ENCODE measurements around the gene FXYD5.
A peak's percentile ranks its signal among the peaks of the same experiment; 100 is the strongest.

DNA sequence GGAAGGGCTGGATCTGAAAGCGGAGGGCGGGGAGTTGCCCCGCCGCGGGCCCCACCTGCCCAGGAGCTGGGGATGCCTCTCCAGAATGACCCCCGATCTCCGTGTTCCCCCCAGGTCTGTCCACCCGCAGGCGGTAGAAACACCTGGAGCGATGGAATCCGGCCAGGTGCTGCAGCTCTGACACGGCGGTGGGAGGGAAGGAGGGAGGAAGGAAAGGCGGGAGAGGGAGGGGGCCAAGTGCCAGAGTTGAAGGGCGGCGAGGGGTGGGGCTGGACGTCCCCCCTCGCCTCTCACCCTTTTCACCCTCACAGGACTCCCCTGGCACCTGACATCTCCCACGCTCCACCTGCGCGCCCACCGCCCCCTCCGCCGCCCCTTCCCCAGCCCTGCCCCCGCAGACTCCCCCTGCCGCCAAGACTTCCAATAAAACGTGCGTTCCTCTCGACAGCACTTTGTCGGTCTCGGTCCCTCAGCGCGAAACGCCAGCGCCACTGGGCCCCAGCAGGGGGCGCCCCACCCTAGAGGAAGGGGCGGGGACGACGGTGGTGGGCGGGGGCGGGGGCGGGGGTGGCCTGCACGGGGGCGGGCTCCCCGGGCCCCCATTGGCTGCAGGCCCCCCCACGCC, 11.8 kb upstream of the FXYD5 start:
- TF ChIP-seq, protein P1, sequence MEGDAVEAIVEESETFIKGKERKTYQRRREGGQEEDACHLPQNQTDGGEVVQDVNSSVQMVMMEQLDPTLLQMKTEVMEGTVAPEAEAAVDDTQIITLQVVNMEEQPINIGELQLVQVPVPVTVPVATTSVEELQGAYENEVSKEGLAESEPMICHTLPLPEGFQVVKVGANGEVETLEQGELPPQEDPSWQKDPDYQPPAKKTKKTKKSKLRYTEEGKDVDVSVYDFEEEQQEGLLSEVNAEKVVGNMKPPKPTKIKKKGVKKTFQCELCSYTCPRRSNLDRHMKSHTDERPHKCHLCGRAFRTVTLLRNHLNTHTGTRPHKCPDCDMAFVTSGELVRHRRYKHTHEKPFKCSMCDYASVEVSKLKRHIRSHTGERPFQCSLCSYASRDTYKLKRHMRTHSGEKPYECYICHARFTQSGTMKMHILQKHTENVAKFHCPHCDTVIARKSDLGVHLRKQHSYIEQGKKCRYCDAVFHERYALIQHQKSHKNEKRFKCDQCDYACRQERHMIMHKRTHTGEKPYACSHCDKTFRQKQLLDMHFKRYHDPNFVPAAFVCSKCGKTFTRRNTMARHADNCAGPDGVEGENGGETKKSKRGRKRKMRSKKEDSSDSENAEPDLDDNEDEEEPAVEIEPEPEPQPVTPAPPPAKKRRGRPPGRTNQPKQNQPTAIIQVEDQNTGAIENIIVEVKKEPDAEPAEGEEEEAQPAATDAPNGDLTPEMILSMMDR (IDR thresholded peaks at IDR 0.05), result peak in 1 of 3 experiments; percentile 85
- no peak for TF ChIP-seq POLR2A (IDR thresholded peaks at IDR 0.05)
